GM18502 (cell line): ENCODE data around the gene MED12L.

Experiments used
- ATAC-seq: cut with Tn5 transposase; IDR thresholded peaks from one replicate; pipeline ENCODE4 v1.9.1; 2021; ENCODE audit warnings: mild to moderate bottlenecking; ENCODE audit not compliant: unreplicated experiment, poor library complexity

Gene MED12L

DNA sequence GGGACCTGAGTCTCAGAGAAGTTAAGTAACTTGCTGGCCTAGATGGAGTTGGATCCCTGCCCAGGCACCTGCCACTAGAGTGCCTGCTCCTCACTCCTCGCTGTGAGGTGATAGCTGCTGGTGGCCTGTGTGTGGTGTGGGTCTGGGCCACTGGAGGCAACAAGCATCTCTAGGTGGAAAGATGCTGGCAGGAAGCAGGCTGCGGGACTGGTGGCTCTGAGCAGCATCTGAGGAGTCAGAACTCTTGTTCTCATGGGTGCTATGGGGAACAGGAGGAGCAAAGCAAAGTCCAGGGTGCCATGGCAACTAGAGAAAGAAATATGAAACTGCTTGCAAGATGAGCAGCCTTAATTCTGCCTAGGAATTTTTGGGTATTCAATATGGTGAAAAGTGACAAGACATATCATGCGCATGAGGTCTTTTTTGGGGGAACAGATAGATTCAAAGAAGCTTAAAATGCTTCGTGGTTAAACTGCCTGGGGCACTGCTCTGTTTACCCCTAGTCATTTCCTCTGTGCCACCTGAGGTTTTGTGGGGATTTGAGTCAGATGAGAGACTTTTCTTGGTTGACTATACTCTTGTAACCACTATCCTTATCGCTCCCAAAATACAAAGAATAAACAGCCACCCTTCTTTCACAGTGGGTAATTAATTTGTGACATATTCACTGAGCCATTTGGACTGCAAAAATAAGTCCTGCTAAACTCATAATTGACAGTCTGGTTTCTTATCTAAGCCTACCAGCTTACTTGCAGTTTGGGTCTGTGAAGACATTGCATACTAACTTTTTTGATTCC lies 50.3 kb downstream of the MED12L start:
- peak; percentile 72 for ATAC-seq

DNA sequence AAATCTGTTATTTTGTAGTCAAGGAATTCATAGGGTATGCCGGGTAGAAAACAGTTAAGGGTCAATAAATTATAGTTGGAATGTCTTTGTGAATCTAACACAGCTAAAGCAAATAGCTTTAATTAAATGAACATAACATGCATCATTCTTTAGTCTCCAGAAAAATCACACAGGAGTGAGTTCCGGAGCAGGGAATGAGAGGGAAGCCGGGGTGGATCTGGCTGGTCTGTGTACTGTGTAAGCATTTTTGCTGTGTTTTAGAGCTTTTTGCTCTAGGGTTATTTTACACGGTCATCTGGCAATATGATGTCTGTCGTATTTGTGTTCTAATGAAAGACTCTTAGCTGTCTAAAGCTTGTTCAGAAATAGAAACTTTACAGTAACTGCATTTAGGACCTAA lies 57.5 kb downstream of the MED12L start:
- ATAC-seq = no peak

DNA sequence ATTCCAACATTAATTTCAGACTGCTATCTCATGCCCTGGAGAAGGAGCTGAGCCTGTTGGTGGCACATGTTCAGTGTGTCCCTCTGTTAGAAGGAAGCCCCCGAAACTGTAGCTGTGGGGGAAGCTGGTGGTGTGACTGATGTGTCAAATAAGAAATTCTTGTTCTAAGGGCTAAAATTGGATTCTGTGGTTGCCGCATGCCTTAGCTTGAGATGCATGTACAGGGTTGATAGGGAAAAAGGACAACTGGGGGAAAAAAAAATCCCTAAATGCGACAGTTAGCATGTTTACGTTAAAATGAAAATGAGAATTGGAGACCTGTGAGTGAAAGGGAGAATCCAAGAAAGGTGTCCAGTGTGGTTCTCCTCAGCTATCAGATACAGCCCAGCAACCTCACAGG lies 58.6 kb downstream of the MED12L start:
- no peak for ATAC-seq

DNA sequence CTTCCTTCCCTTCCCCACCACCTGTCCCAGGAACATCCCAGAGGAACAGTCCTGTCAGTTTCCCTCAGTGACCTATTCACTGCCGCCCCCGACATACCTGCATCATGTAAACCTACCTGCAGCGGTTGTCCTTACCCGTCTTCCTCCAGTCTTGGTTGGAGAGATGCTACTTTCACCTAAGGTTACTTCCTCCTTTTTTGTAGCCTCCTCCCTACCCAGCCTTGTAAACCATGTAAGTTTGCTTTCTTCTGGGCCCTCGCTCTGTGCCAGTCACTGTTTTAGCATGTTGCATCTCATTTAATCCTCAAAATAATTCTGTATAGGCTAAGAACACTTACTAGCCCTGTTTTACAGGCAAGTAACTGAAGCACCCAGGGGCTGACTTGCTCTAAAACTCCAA lies 59.3 kb downstream of the MED12L start:
- ATAC-seq = no peak

DNA sequence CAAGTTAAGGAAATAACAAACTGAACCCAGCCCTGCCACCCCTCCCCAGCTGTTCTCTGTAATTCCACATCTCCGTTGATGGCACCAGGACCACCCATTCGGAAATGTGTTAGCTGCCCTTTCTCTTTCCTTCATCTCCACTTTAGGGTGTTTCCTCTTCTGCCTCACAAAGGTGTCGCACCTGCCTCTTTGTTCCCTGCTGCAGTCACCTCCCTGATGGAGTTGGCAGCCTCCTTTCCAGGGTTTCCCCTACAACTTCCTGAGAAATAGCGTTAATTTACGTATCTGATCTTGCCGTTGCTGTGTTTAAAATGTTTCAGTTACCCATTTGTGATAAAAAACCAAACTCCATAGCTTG lies 60.2 kb downstream of the MED12L start:
- no peak for ATAC-seq

DNA sequence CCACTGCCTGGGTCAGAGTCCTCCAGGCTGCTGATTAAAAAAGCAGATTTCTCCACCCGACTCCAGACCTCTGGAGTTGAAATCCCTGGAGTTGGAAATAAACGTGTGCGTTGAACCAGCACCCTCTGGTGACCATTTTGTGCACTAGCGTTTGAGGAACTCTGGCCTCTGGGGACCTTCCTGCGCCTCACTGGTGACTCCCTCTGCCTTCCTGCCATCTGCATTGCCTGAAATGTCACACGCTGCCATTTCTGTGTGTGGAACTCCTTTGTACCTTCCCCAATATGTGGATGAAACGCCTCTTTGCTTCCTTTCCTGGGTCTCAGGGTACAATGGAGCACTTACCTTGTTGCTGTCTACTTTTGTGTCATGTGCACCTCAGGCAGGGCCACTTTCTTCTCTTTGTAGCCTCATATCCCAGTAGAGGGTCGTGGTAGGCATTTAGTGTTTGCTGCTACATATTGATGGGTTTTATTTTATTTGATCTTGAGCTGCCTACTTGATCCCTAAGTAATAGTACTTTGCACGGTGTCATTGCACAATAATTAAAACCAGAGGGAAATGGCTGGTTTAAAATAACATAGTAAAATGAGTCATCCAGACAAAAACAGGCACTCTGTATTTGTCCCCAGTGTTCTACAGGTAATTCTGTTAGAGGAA lies 60.7 kb downstream of the MED12L start:
- ATAC-seq = peak; percentile 94

DNA sequence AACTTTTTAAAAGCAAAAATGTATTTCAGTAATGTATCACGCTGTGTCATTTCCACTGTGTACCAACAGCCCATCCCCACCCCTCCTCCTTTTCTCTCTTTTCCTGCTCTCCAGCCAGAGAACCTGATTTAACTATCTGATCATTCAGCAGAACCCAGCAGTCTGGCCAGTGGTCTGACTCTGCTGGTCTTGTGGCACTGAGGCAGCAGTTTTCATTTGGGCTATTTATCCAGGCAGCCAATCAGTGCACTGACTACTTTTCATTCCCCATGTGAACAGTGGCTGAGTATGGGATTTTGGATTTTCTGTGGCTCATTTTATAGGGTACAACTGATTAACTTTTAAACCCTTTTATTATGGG lies 61.2 kb downstream of the MED12L start:
- ATAC-seq = no peak

DNA sequence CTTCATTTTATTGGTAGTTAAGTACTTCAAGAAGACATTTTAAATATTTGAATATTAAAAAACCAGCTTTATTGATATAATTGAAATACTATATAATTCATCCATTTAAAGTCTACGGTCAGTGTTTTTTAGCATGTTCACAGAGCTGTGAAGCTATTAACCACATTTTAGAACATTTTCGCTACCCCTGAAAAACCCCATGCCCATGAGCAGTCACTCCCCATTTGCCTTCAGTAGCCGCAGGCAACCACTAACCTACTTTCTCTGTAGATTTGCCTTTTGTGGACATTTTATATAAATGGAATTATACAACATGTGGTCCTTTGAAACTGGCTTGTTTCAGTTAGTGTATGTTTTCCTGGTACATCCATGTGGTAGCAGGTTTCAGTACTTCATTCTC lies 61.8 kb downstream of the MED12L start:
- no peak for ATAC-seq

DNA sequence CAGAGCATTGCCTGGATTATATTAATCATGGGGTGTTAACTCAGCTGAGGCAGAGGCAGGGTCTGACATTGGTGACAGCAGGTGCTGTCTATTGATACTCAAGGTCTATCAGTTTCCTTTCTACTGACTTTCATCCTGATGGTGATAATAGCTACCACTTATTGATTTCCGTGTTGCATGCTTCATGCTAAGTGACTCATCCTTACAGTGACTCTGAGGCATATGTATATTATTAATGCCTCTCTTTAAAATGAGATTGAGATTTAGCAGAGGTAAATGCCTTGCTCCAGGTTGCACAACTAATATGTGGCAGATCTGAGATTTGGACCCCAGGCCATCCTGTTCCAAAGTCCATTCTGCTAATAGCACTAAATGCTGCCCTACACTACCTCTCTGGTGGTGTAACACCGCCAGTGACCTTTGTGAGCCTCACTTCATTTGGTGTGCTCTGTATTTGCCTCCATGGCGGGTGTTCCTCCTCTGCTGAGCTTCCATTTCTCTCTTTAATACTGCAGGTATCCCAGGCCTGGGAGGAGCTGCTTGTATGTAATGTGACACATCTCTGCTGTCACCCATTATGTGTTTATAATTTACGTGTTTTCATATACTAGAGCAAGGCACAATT lies 67.1 kb downstream of the MED12L start:
- no peak for ATAC-seq

DNA sequence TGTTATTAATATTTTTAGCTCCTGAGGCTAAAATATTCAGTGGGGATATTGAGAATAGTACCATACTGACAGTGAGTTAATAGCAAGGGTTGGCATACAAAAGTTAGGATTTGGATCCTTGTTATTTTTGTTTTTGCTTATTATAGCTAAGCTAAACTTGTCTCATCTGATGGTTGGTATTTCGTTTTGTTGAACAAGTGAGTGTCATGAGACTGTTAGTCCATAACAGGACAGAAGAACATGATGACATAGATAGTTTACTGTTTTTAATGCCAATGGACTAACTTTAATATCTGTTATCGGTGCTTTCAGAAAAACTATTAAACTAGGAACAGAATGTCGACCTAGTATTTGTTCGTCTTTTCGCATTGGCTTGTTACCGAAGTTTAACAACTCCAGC lies 69.1 kb downstream of the MED12L start:
- ATAC-seq = no peak

DNA sequence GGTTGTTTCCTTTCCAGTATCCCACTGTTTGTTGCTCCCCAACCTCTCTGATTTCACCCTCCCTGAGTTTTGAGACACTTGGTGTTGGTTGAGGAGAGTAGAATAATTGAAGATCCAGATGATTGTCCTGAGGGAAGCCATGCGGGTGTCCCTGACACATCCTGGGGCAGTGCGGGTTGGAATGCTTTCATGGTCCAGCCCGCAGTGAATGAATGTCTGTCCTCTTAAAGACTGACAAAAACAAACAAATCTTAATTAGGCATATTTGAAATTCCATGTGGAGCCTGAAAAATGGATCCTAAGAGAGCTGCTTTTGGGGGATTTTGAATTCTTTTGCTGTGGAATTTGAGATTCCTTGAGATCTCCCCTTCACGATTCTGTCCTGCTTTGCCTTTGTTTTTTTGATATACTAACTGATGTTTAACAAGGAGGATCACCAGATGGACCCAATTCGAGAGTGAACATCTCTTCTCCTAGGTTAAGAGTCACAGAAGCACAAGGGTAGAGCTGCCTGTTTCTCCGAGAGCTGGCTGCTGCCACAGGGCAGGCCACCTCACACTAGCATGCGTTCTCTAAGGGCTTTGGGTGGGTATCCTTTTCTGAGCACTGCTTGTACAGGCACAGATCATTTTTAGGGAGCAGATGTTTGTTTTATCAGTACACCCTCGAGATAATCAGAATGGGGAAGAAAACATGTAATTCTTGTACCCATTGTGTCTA lies 70.1 kb downstream of the MED12L start:
- no peak for ATAC-seq

DNA sequence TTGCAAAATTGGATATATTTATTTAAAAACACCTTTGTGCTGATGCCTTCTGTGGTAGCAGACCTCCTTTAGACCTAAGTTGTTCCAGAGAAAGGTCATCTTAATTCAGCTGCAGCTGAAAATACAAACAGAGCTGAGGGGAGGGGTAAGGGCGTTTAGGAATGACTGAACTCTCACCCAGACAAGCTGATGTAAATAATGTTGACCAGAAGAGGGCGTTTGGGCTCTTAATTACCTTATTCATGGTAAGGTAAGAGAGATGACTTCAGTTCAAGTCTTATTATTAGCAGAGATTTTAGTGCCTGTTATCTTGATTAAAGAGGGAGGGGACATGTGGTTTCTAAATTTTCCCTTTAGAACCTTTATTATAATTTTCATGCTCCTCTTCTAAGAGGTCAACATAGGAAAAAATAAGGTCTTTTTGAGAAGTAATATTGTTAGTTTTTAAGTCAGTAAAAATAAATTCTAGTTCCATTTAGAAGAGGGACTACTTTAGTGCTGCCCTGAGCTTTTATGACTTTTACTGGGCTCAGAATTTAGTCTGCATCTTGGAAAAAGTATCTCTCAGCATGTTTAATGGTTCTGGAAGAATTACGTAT lies 71.3 kb downstream of the MED12L start:
- peak; percentile 87 for ATAC-seq

DNA sequence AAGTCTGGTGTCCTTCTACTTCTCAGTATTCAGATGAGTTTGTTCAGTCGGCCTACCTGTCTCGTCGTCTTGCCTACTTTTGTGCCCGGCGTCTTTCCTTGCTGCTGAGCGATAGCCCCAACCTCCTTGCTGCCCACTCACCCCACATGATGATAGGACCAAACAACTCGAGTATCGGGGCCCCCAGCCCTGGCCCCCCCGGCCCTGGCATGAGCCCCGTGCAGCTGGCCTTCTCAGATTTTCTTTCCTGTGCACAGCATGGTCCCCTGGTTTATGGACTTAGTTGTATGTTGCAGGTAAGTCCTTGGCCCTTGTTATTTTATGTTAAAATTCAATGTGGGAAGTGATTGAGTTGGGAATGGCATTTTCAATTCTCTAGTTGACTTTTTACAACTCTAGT lies 74.3 kb downstream of the MED12L start:
- ATAC-seq = no peak

DNA sequence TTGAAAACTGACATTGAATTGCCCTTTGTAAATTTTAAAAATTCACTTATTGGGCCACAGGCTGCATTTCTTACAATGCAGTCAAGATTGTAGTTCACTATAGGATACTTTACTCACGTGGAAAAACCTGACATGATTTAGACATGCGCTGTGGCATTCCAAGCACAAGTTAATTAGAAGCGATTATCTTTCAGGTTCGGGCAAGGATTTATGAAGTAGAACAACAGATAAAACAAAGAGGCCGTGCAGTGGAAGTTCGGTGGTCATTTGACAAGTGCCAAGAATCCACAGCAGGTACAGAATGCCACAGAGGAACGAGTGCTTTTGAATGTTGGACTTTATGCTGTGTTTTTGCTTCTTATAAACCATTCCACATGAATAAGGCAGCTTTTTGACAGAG lies 79.8 kb downstream of the MED12L start:
- no peak for ATAC-seq

DNA sequence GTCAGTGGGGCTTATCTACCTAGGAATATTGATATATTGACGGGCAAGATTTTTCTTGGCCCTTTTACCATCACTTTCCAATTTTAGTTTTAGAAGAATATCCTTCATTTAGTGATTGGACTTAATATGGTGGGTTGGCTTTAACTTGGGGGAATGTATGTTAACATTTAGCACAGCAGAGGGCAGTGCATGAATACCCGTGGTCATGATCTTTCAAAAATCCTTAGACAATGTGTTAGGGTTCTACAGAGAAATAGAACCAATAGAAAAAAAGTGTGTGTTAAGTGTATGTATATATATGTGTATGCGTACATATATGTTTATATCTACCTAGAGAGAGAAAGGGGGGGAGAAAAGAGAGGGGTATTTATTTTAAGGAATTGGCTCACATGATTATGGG lies 80.7 kb downstream of the MED12L start:
- ATAC-seq = no peak

DNA sequence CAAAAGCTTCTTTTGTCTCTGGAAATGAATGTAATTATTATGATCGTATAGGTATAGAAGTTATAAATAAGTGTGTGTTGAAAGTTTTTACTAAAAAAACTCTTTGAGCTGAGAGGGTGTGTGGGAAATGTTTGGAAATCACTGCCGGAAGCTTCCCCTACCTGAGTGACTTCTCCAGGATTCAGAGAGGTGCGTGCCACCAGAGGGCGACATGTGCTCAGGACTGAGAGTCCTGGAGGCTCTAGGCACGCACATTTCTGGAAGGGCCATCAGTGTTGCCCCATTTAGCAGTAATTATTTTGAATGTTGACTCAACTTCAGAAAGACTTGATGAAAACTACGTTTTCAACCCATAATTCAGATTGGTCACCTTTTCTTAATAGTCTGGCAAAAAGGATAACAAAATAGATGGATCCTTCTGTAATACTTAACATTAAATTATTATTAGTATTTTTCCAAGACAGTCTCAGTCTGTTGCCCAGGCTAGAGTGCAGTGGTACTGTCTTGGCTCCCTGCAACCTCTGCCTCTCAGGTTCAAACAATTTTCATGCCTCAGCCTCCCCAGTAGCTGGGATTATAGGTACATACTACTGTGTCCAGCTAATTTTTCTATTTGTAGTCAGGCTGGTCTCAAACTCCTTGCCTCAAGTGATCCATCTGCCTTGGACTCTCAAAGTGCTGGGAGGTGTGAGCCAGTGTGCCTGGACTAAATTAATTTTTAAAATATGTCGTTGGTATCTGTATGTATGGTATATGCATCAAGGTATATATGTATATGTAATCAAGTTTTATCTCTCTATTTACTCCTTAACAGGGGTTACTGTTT lies 83.0 kb downstream of the MED12L start:
- peak; percentile 46 for ATAC-seq

DNA sequence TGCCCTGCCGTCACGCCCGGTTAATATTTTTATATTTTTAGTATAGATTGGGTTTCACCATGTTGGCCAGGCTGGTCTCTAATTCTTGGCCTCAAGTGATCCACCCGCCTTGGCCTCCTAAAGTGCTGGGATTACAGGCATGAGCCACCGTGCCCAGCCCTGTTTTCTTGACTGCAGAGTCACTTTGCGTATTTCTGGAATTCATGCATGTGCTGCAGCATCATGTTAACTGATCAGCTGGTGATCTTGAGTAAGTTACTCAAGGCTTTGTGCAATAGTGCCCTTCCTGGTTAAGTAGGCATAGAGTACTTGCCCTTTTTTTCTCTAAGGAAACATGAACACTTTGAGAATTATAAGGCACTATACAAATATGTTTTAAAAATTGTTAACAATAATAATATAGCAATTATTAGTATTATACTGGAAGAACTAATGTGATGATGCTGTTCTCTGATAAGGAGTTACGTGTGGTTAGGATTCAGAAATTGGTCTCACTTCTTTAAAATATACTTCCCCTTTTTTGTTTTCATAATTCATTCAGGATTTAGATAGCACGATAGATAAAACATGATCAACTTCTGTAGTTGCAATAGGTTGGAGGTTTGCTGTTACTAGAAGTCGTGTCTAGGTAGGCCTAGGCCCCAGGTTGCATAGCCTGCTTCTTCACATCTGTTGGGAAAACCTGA lies 83.9 kb downstream of the MED12L start:
- peak; percentile 60 for ATAC-seq

DNA sequence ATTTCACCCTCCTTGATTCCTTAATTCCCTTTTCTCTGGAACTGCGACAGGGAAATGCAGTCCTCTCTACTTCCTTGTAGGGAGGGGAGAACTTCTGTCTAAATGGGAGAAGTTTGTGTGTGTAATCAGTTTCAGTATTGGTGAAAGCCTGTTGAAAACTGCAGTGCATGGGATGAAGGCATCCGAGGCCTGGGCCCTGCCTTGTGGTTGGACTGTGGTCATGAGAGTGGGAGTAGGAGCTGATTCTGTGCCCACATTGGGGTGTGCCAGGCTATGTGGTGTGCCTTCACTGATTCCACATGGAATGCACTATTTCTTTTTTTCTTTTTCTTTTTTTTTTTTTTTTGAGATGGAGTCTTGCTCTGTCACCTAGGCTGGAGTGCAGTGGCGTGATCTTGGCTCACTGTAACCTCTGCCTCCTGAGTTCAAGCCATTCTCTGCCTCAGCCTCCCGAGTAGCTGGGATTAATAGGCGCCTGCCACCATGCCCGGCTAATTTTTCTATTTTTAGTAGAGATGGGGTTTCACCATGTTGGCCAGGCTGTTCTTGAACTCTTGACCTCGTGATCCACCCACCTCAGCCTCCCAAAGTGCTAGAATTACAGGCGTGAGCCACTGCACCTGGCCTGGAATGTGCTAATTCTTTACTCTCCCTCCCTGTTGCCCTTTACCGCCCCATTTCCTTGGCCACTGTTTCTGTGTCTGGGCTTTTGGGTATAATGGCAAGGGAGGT lies 84.7 kb downstream of the MED12L start:
- peak; percentile 34 for ATAC-seq
